Measurements from ENCODE around the gene CENPC. TPM values are rescaled to one million over a fixed set of nuclear protein-coding genes. Genes with fewer than 3 reads are reported as not detected.

Gene CENPC
- total RNA-seq, 1 experiment from 2014 or later: 19.1 TPM

- TF ChIP-seq STAT6 (CRISPR knock-in tag; conservative IDR thresholded peaks at IDR 0.05; ENCODE audit: low read depth) (no peak), CTCF (IDR thresholded peaks at IDR 0.05) (no peak), SP1 (CRISPR knock-in tag; conservative IDR thresholded peaks at IDR 0.05) (peak; percentile 84), ZBTB21 (CRISPR knock-in tag; IDR thresholded peaks at IDR 0.05; ENCODE audit: borderline replicate concordance) (no peak), ESRRA (CRISPR knock-in tag; IDR thresholded peaks at IDR 0.05; ENCODE audit: borderline replicate concordance) (no peak), SMAD3 (CRISPR knock-in tag; IDR thresholded peaks at IDR 0.05; ENCODE audit: borderline replicate concordance) (no peak), TEAD4 (CRISPR knock-in tag; IDR thresholded peaks at IDR 0.05) (no peak), FOXP1 (CRISPR knock-in tag; IDR thresholded peaks at IDR 0.05; ENCODE audit: borderline replicate concordance) (peak; percentile 75; the same call in 1 of the 2 replicates), NR2C2 (CRISPR knock-in tag; IDR thresholded peaks at IDR 0.05) (no peak), GABPB1 (CRISPR knock-in tag; IDR thresholded peaks at IDR 0.05) (peak; percentile 71), CDX4 (CRISPR knock-in tag; IDR thresholded peaks at IDR 0.05; ENCODE audit: borderline replicate concordance) (no peak), MLX (CRISPR knock-in tag; IDR thresholded peaks at IDR 0.05) (no peak), ZMAT4 (CRISPR knock-in tag; IDR thresholded peaks at IDR 0.05) (no peak), AFF4 (CRISPR knock-in tag; IDR thresholded peaks at IDR 0.05; ENCODE audit: borderline replicate concordance) (no peak), RELA (CRISPR knock-in tag; IDR thresholded peaks at IDR 0.05; ENCODE audit: borderline replicate concordance) (no peak), ATF6 (CRISPR knock-in tag; IDR thresholded peaks at IDR 0.05) (no peak), RORB (CRISPR knock-in tag; IDR thresholded peaks at IDR 0.05) (no peak), ATF2 (CRISPR knock-in tag; IDR thresholded peaks at IDR 0.05; ENCODE audit: borderline replicate concordance, low read depth) (no peak), ELF4 (CRISPR knock-in tag; IDR thresholded peaks at IDR 0.05; ENCODE audit: low read depth) (no peak), E2F4 (CRISPR knock-in tag; IDR thresholded peaks at IDR 0.05; ENCODE audit: borderline replicate concordance, low read depth) (no peak)
Observed at GRCh38 chr4:67545199-67546003, at the start of gene CENPC (continued).

All from WTC11 (cell line).